SIG-M5 treated with dmso at 0.1 percent for 504 hours (cell line): ENCODE measurements around the gene RIPOR3.

Source experiments
- DNase-seq: peaks from one replicate; lab custom pipeline; 2025; ENCODE audit not compliant: unreplicated experiment; lab: John Stamatoyannopoulos, UW

Gene RIPOR3

DNA sequence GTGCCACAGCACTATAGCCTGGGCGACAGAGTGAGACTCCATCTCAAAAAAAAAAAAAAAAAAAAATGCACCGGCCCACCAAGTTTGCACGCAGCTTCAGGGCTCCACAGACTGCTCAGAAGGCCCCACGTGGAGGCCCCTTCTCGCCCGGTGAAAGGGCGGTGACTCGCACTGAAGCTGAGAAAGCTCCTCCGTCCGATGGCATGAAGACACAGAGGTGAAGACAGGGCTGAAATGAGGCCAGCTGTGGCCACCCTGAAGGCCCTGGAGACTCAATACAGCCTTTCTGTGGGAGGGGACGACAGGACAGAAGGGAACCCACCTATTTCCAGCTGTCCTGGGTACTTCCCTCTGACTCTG, 97.1 kb downstream of the RIPOR3 start:
- DNase-seq = no peak

GRCh38 chr20:50593005-50593335, 98.4 kb downstream of the RIPOR3 start:
- DNase-seq = no peak

DNA sequence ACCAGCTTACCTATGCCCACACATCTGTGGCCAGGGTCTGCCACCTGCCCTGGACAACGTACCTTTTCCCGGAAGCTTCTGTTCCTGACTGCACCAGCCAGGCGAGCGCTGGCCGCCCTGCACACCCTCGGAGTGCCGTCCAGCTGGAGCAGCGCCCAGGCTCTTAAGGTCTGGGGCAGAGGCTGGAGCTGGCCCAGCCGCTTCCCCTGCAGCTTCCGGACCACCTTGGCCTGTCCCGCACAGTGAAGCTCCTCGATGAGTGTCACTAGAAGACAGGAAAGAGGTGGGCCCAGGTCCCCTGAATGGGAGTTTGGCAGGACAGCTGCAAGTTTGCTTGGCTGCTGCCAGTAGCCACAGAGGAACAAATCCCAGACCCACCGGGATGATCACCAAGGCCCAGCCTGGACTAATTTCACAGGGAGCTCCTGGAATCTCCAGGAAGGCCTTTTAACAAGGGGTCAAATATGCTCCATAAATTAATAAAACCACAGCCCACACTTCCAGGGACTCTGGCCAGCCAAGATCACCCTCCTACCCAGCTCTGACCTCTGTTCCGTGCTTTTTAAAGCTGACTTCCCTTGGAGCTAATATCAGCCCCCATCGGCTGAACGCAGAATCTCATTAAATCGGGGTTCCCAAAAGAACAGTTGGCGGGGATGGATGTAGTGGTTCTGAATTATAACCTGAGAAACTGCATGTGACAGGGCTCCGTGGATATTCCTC, 98.9 kb downstream of the RIPOR3 start:
- no peak for DNase-seq

- no peak for DNase-seq
Measured at GRCh38 chr20:50591233-50591852, 100.0 kb downstream of the RIPOR3 start.

DNA sequence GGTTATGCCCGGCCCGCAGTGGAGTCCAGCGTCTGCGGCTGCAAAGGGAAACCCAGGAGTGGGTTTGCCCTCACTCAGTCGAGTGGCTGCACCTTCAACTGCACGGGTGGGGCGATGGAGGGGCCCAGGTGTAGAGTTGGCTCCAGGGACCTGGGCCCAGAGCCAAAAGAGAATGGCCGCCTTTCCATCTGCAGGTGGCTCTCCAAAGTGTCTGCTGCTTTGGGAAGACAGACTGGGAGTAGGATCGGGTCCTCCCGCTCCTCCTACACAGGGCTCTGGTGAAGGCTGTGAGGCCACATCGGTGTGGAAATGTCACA, 101.0 kb downstream of the RIPOR3 start:
- DNase-seq = no peak

DNA sequence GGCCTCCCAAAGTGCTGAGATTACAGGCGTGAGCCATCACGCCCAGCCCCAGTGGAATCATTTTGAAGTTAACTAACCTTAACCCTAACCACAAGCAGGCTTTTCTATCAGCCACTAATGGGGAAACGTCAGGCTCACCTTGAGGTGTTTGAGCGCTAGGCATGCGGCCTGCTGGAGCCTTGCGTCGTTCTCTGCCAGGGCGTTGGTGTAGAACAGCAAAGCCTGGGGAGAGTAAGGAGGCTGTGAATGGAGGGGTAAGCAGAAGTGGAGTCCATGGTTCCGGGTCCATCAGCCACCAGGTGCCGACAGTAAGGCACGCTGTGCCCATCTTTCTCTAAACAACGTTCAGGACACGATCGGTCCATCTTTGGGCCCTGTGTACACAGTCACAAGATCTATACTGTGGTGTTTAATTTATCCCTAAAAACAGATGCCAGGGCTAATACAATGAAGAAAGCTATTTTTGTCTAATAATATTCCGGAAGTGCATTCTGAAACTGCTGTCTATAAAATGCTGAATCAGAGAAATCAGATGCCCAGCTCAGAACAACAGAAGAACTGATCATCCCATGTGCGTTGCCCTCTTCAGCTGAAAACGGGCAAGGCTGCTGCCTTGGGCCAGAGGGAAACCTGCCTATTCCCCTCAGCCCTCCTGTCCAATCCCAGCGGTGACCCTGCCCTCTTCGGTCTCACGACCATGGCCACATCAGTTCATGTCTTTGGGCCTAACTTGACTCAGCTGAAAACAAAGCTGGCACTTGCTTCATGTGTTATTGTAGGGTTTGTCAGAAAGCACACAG, 101.6 kb downstream of the RIPOR3 start:
- DNase-seq = no peak

- DNase-seq = peak; percentile 75
Measured at GRCh38 chr20:50588034-50588736, 103.2 kb downstream of the RIPOR3 start.

GRCh38 chr20:50587291-50587961, 103.9 kb downstream of the RIPOR3 start:
- DNase-seq = no peak

GRCh38 chr20:50586531-50587232, 104.7 kb downstream of the RIPOR3 start:
- no peak for DNase-seq

GRCh38 chr20:50585678-50586077, 105.7 kb downstream of the RIPOR3 start:
- DNase-seq = no peak

DNA sequence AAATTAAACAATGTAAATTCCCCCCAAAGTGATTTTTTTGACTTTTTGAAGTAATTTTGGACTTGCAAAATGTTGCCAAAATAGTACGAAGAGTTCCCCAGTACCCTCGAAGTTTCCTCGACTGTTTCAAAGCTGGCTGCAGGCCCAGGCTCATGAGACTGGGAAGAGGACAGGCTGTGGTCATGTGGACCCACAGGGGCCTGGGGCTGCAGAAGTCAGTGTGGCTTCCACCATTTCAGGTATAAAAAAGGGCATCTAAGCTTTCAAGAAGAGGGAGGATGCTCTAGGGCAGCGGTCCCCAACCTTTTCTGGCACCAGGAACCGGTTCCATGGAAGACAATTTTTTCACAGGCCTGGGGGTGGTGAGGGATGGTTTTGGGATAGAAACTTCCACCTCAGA, 106.1 kb downstream of the RIPOR3 start:
- no peak for DNase-seq

DNA sequence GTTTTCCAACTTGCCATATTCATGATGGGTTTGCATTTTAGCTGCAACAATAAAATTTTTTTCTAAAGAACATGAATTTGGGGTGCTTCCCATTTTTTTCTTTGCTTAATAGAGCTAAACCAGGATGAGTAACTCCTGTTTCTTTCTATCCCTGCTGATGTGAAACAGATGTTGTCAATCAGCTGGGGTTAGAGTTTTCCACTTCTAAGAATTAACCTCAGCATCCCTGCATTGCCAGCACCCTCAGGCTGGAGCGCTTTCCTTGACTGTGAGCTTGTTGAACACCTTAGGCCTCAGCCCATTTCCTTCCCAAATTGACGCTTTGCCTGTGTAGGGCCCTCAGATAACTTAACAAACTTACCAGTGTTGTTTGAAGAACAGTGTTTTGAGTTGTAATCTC, 106.7 kb downstream of the RIPOR3 start:
- no peak for DNase-seq

DNA sequence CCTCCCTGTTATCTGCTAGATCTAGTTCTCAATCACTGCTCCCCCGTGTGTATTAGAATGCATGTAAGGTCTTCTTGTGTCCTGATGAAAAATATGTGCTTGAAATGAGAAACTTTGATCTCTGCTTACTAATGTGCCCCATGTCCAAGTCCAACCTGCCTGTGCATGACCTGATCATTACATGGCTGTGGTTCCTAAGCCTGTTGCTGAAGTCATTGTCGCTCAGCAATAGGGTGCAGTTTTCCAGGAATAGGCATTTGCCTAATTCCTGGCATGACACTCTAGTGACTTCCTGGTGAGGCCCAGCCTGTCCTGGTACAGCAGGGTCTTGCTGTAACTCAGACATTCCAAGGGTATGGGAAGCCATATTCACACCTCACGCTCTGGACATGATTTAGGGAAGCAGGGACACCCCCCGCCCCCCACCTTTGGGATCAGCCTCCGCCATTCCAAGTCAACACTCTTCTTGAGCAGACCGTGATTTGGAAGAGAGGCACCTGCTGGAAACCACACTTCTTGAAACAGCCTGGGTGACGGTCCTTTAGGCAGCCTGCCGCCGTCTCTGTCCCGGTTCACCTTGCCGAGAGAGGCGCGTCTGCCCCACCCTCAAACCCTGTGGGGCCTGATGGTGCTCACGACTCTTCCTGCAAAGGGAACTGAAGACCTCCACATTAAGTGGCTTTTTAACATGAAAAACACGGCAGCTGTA, 107.7 kb downstream of the RIPOR3 start:
- no peak for DNase-seq

DNA sequence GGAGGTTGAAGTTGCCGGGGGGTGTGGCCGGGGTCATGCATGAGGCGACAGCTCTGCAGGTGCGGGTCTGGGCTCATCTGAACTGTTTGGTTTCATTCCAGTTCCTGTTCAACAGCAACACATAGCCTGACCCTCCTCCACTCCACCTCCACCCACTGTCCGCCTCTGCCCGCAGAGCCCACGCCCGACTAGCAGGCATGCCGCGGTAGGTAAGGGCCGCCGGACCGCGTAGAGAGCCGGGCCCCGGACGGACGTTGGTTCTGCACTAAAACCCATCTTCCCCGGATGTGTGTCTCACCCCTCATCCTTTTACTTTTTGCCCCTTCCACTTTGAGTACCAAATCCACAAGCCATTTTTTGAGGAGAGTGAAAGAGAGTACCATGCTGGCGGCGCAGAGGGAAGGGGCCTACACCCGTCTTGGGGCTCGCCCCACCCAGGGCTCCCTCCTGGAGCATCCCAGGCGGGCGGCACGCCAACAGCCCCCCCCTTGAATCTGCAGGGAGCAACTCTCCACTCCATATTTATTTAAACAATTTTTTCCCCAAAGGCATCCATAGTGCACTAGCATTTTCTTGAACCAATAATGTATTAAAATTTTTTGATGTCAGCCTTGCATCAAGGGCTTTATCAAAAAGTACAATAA, 108.6 kb downstream of the RIPOR3 start:
- DNase-seq = no peak

DNA sequence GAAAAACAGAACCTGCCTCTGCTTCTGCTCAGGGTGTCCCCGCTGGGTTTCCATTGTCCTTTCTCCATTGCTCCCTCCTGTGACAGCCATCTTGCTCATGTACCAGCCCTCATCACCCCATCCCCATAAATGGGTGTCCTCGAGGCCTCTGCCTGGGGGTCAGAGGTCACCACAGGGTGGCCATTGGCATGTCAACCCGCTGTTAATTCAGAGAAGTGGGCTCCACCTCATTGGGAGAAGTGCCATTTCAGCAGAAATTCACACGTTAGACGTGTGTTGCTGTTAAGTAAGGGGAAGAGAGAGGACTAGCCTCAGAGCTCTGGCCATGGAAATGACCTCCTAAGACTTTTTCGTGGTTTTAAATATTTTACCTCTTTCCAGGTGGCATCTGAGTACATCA, 109.2 kb downstream of the RIPOR3 start:
- no peak for DNase-seq

DNA sequence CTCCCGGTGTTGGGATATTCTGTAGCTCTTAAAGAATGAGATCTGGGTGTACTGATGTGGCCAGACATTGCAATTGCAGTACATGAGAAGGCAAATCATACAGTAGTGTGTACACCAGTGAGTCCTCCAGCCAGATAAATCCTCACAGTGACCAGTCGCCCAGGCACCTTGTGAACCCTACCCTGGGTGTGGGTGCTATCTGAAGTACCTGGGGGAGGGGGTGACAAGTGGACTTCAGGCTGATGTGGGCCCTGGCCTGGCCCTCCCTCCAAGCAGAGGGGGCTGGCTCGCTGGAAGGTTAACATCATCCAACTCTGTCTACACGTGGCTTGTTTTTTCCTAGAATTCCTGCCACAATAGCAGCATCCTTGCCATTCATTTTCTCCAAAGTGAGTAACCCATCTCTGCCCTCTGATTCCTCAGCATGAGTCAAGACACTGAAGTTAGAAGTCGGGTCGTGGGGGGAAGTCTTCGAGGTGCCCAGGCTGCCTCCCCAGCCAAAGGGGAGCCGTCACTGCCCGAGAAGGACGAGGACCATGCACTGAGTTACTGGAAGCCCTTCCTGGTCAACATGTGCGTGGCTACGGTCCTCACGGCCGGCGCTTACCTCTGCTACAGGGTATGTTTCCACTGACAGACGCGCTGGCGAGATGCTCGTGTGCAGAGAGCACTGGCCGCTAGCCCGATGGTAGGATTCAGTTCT, 110.3 kb downstream of the RIPOR3 start:
- no peak for DNase-seq

- peak; percentile 31 for DNase-seq
Measured at GRCh38 chr20:50580016-50580747, 111.2 kb downstream of the RIPOR3 start.

GRCh38 chr20:50579511-50579910, 111.8 kb downstream of the RIPOR3 start:
- no peak for DNase-seq
